GM12878 (cell line): ENCODE results near the gene TSFM. TPM values are rescaled to one million over a fixed set of nuclear protein-coding genes. Genes with fewer than 3 reads are reported as not detected.

Experiments used
- BCL3 ChIP-seq: IDR thresholded peaks from 2 replicates; pipeline ENCODE4 v1.6.1; 2011; ENCODE audit warnings: borderline replicate concordance, low read depth, mild to moderate bottlenecking, moderate library complexity, low read length; ENCODE audit not compliant: insufficient read depth, poor library complexity, severe bottlenecking
- CREM ChIP-seq: IDR thresholded peaks from 2 replicates; pipeline ENCODE4 v1.6.1; 2014; ENCODE audit warnings: antibody characterized with exemption, low read depth
- EED ChIP-seq: sonication (generic); IDR thresholded peaks from 2 replicates; pipeline ENCODE4 v1.6.1; 2016; ENCODE audit warnings: antibody characterized with exemption, low read depth
- ESRRA ChIP-seq: IDR thresholded peaks from 2 replicates; pipeline ENCODE4 v1.6.1; 2012; ENCODE audit warnings: mild to moderate bottlenecking, low read length, improper control_type of control experiment
- FOXM1 ChIP-seq: IDR thresholded peaks from 2 replicates; pipeline ENCODE4 v1.6.1; 2012; ENCODE audit warnings: low read depth, mild to moderate bottlenecking, inconsistent platforms, low read length, moderate library complexity
- GATAD2B ChIP-seq: fragments of 450-650 bp; conservative IDR thresholded peaks from 2 replicates; pipeline ENCODE4 v1.6.1; 2017; ENCODE audit warnings: low read depth, mild to moderate bottlenecking, moderate library complexity
- HDGF ChIP-seq: fragments of 450-650 bp; IDR thresholded peaks from 2 replicates; pipeline ENCODE4 v1.6.1; 2016; ENCODE audit warnings: antibody characterized with exemption
- MLLT1 ChIP-seq: fragments of 450-650 bp; IDR thresholded peaks from 2 replicates; pipeline ENCODE4 v1.6.1; 2016; ENCODE audit warnings: mild to moderate bottlenecking
- NR2C2 ChIP-seq: IDR thresholded peaks from 2 replicates; pipeline ENCODE4 v1.6.1; 2011; ENCODE audit warnings: borderline replicate concordance, low read depth; ENCODE audit not compliant: control insufficient read depth, insufficient read length
- PKNOX1 ChIP-seq: fragments of 450-650 bp; IDR thresholded peaks from 2 replicates; pipeline ENCODE4 v1.6.1; 2016; ENCODE audit warnings: mild to moderate bottlenecking
- PML ChIP-seq: IDR thresholded peaks from 2 replicates; pipeline ENCODE4 v1.6.1; 2012; ENCODE audit warnings: low read length, inconsistent platforms
- POU2F2 ChIP-seq: IDR thresholded peaks from 3 replicates; pipeline ENCODE4 v1.6.1; 2011; ENCODE audit warnings: low read depth, mild to moderate bottlenecking, low read length, borderline replicate concordance
- RB1 ChIP-seq: fragments of 450-650 bp; formaldehyde crosslinking; IDR thresholded peaks from 2 replicates; pipeline ENCODE4 v1.6.1; 2017; ENCODE audit warnings: mild to moderate bottlenecking, borderline replicate concordance
- RELB ChIP-seq: fragments of 450-650 bp; IDR thresholded peaks from 2 replicates; pipeline ENCODE4 v1.6.1; 2017; ENCODE audit warnings: low read depth, mild to moderate bottlenecking, moderate library complexity
- SMARCA5 ChIP-seq: fragments of 450-650 bp; IDR thresholded peaks from 2 replicates; pipeline ENCODE4 v1.6.1; 2017; ENCODE audit warnings: mild to moderate bottlenecking
- SPI1 ChIP-seq: IDR thresholded peaks from 2 replicates; pipeline ENCODE4 v1.6.1; 2011; ENCODE audit warnings: low read depth, mild to moderate bottlenecking, low read length, moderate library complexity, borderline replicate concordance; ENCODE audit not compliant: insufficient read depth
- SREBF1 ChIP-seq: IDR thresholded peaks from 2 replicates; pipeline ENCODE4 v1.6.1; 2012; ENCODE audit warnings: mild to moderate bottlenecking, low read length
- SREBF2 ChIP-seq: IDR thresholded peaks from 2 replicates; pipeline ENCODE4 v1.6.1; 2012; ENCODE audit warnings: mild to moderate bottlenecking, low read length
- TBL1XR1 ChIP-seq: IDR thresholded peaks from 2 replicates; pipeline ENCODE4 v1.6.1; 2012; ENCODE audit warnings: low read depth, low read length, improper control_type of control experiment
- TCF3 ChIP-seq: IDR thresholded peaks from 2 replicates; pipeline ENCODE4 v1.6.1; 2012; ENCODE audit warnings: low read depth, mild to moderate bottlenecking, low read length, borderline replicate concordance; ENCODE audit not compliant: insufficient read depth
- USF1 ChIP-seq: IDR thresholded peaks from 2 replicates; pipeline ENCODE4 v1.6.1; 2011; ENCODE audit warnings: borderline replicate concordance, low read depth, mild to moderate bottlenecking, moderate library complexity, mixed read lengths, low read length; ENCODE audit not compliant: insufficient read depth; ENCODE audit errors: extremely low read length
- ZNF622 ChIP-seq: fragments of 450-650 bp; IDR thresholded peaks from 2 replicates; pipeline ENCODE4 v1.6.1; 2017; ENCODE audit warnings: mild to moderate bottlenecking, inconsistent platforms
- ZSCAN29 ChIP-seq: fragments of 450-650 bp; IDR thresholded peaks from 2 replicates; pipeline ENCODE4 v1.6.1; 2017; ENCODE audit warnings: mild to moderate bottlenecking, moderate library complexity
- polyA plus RNA-seq, 11 experiments: library from polyadenylated mRNA; depleted of rRNA in 4 of 11; unstranded in 6 of 11; stranded (reverse) in 5 of 11; fragments of >200 nt; fragmentation: Nextera tagmentation in 4 of 11; fragmentation: Illumina TruSeq in 1 of 11; extraction: Ambion mirVana in 4 of 11; extraction: Trizol in 1 of 11; gene quantifications; 1 replicate in 1 of 11; 2 replicates in 10 of 11; pipeline versions ENCODE4 v1.2.1 to v1.2.3, GENCODE V29; 2011 to 2016; ENCODE audit warnings: inconsistent platforms in 2 of 11, missing spikeins in 2 of 11, low read depth in 1 of 11
- total RNA-seq, 4 experiments: library from RNA; depleted of rRNA in 3 of 4; stranded (reverse); fragments of >200 nt in 3 of 4; fragmentation: Illumina TruSeq in 1 of 4; extraction: Trizol in 1 of 4; gene quantifications; 2 replicates each; pipeline versions ENCODE4 v1.2.1 to v1.2.3, GENCODE V29; 2013 to 2021

Gene TSFM
- total and polyA plus RNA-seq, 10 of the 15 experiments (the other 5 are each of a cell fraction or from before 2014, with no cell fraction given): 36.7 to 132 (median 45.6) TPM

GRCh38 chr12:57782608-57783465 lies at the start of gene TSFM (continued):
- TF ChIP-seq PML (peak; percentile 92; the same call in 1 of the 2 replicates), EED (0 out of 2 replicates have a peak, but pooled peaks have one; percentile 17), BCL3 (no peak), CREM (peak; percentile 98), POU2F2 (peak; percentile 72; the same call in 2 of the 3 replicates), SREBF1 (no peak), ZSCAN29 (no peak), SPI1 (0 out of 2 replicates have a peak, but pooled peaks have one; percentile 1), TCF3 (no peak), PKNOX1 (peak; percentile 8; the same call in 1 of the 2 replicates), MLLT1 (peak; percentile 76; the same call in 1 of the 2 replicates), USF1 (no peak), SMARCA5 (peak; percentile 85; the same call in 1 of the 2 replicates), HDGF (no peak; the same call in 1 of the 2 replicates), ESRRA (no peak), ZNF622 (no peak), RELB (peak; percentile 99), TBL1XR1 (no peak), GATAD2B (peak; percentile 50; the same call in 1 of the 2 replicates), SREBF2 (no peak), FOXM1 (peak; percentile 52; the same call in 1 of the 2 replicates), RB1 (peak; percentile 80), NR2C2 (no peak)
